ENCODE results near the gene RCBTB2.

GRCh38 chr13:48476686-48477085 lies 56.2 kb downstream of the RCBTB2 start:
- TF ChIP-seq CTCF (IDR thresholded peaks at IDR 0.05) (no peak), POLR2A (IDR thresholded peaks at IDR 0.05) (no peak)
